ENCODE measurements around the gene CAB39. TPM values are rescaled to one million over a fixed set of nuclear protein-coding genes. Genes with fewer than 3 reads are reported as not detected.

CAB39 gene
- total and polyA plus RNA-seq, 10 donors = 24.4 to 120 (median 80.2) TPM

DNA sequence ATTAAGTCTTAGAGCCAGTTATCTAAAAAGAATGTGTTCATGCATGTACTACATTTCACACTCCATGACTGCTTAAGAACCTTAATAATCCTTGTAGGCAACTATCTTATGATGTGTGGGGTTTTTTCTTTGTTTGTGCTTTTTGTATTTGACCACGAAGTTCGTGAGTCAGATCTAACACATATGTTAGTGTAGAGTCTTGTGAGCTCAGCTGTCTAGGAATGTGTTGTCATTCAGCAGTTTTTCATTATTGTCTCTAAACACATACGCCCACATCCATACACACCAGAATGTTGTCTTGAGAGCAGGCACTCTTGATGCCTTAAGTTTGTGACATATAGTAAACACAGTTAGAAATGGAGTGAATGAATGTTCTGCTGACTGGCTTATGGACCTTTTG is 38.4 kb downstream of the CAB39 start:
- Histone ChIP-seq H3K4me3 (no peak overlapping the region), H3K36me3 (peaks cover 0 to 12% (median 0%) of the 10 kb centered on the region in 6 donors), H3K27ac (no peak overlapping the region), H3K4me1 (peaks cover 0 to 88% (median 8%) of the 10 kb centered on the region in 6 donors), H3K27me3 (replicated peaks in 1 of 7) (no peaks in the 10 kb centered on the region), H3K9me3 (no peaks in the 10 kb centered on the region)
- DNase-seq = no peak
- no peak for TF ChIP-seq POLR2A (IDR thresholded peaks at IDR 0.05)
- TF ChIP-seq POLR2AphosphoS5 (IDR thresholded peaks at IDR 0.05) = no peak
- TF ChIP-seq, protein P1, sequence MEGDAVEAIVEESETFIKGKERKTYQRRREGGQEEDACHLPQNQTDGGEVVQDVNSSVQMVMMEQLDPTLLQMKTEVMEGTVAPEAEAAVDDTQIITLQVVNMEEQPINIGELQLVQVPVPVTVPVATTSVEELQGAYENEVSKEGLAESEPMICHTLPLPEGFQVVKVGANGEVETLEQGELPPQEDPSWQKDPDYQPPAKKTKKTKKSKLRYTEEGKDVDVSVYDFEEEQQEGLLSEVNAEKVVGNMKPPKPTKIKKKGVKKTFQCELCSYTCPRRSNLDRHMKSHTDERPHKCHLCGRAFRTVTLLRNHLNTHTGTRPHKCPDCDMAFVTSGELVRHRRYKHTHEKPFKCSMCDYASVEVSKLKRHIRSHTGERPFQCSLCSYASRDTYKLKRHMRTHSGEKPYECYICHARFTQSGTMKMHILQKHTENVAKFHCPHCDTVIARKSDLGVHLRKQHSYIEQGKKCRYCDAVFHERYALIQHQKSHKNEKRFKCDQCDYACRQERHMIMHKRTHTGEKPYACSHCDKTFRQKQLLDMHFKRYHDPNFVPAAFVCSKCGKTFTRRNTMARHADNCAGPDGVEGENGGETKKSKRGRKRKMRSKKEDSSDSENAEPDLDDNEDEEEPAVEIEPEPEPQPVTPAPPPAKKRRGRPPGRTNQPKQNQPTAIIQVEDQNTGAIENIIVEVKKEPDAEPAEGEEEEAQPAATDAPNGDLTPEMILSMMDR (IDR thresholded peaks at IDR 0.05 in 8 of 11, conservative IDR thresholded peaks at IDR 0.05 in 3 of 11) = no peak
- 67 to 78% (median 76%) methylated on average over 3 of the region's 3 CpGs for WGBS, 5 donors
- intact Hi-C loops (cut with DNase I; ENCODE audit: low total_unique reads) = no loop called here

GRCh38 chr2:230754200-230754599 is 41.6 kb downstream of the CAB39 start:
- no peak for TF ChIP-seq POLR2A (IDR thresholded peaks at IDR 0.05)
- TF ChIP-seq, protein P1 (IDR thresholded peaks at IDR 0.05 in 8 of 11, conservative IDR thresholded peaks at IDR 0.05 in 3 of 11) = no peak
- intact Hi-C loops (cut with DNase I; ENCODE audit: low total_unique reads) = no loop called here
- Histone ChIP-seq H3K9me3 (no peaks in the 10 kb centered on the region), H3K4me1 (peaks cover 14 to 91% (median 38%) of the 10 kb centered on the region in 6 donors), H3K36me3 (peaks cover 0 to 5% (median 0%) of the 10 kb centered on the region in 6 donors), H3K4me3 (no peak overlapping the region), H3K27ac (peak overlapping the region in 3 of 8 donors; percentile 40 to 62 (median 53)), H3K27me3 (replicated peaks in 1 of 7) (no peaks in the 10 kb centered on the region)
- no peak for DNase-seq
- WGBS, 5 donors = 62 to 82% (median 74%) methylated on average over 4 of the region's 4 CpGs

DNA sequence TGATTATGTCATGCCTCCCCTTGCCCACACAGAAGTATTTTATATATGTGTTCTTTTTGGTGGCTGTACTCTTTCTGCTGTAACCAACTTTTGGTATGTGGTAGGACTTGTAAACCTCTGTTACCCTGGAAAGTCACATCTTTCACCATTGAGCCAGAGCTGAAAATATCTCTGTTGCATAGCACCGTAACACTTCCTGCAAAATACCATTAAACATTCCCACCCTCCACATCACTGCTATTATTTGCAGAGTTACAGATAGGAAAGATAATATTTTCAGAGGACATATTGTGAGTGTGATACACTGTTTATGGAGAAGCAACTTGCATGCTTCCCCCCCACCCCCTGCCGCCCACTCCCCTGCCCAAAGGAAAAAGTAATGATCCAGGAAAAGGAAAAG is 44.8 kb downstream of the CAB39 start:
- Histone ChIP-seq H3K4me1 (peaks cover 14 to 76% (median 48%) of the 10 kb centered on the region in 6 donors), H3K27me3 (replicated peaks in 1 of 7) (no peaks in the 10 kb centered on the region), H3K4me3 (no peak overlapping the region), H3K27ac (peak overlapping the region in 2 of 8 donors; percentile 76 to 81), H3K9me3 (no peaks in the 10 kb centered on the region), H3K36me3 (peaks cover 0 to 35% (median 20%) of the 10 kb centered on the region in 6 donors)
- 68 to 93% (median 81%) methylated on average over 2 of the region's 2 CpGs for WGBS, 5 donors
- DNase-seq = no peak
- intact Hi-C loops (cut with DNase I; ENCODE audit: low total_unique reads) = no loop called here
- TF ChIP-seq POLR2AphosphoS5 (IDR thresholded peaks at IDR 0.05) (no peak), POLR2A (IDR thresholded peaks at IDR 0.05) (no peak)
- TF ChIP-seq, protein P1 (IDR thresholded peaks at IDR 0.05 in 8 of 11, conservative IDR thresholded peaks at IDR 0.05 in 3 of 11) = no peak

DNA sequence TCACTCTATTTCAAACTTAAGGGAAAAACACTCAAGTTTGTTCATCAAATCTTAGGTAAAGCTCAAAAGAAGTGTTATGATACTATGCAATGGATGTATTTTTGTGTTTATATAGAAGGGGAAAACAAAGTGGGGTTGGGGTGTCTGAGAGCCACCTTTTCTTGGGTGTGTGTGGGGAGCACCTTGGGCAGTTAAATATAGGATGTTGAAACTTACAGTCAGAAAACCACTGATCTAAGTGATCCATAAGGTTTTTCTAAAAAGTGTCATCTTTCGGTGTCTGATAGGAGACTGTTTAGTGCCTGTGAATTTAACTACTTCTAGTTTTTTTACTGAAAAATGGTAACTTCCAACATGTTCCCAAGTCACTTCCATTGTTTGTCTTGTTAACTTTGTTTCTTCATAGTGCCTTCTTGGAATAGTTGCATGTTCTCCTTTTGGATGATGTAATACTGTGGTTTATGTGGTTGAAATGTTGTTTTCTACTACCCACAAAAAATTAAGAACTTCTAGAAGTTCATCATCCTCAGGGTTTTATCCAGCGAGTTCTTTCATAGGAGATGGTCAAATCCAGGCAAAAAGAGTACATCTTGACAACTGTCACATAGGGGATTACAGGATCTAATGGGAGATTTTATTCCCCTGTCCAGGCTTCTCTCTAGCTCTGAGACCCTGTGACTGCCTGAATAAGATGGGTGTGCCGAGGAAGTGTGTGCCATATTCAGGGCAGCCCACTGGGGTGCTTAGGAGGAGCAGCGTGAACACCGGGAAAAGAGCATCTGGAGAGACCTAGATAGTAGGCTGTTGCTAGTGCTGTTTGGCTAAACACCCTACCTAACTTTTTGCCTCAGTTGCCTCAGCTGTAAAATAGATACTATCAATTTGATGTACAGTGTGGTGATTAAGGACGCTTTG is 46.2 kb downstream of the CAB39 start:
- no peak for DNase-seq
- intact Hi-C loops (cut with DNase I; ENCODE audit: low total_unique reads) = no loop called here
- TF ChIP-seq POLR2A (IDR thresholded peaks at IDR 0.05) (no peak), POLR2AphosphoS5 (IDR thresholded peaks at IDR 0.05) (no peak)
- TF ChIP-seq, protein P1 (IDR thresholded peaks at IDR 0.05 in 8 of 11, conservative IDR thresholded peaks at IDR 0.05 in 3 of 11) = no peak
- H3K9me3 ChIP-seq = no peaks in the 10 kb centered on the region
- H3K27ac ChIP-seq = peak overlapping the region in 6 of 8 donors; percentile 23 to 81 (median 60)
- peaks cover 0 to 47% (median 25%) of the 10 kb centered on the region in 6 donors for H3K36me3 ChIP-seq
- H3K4me3 ChIP-seq = peak overlapping the region in 1 of 8 donors; percentile 17
- WGBS, 5 donors = 58 to 76% (median 74%) methylated on average over 6 of the region's 6 CpGs
- H3K27me3 ChIP-seq (replicated peaks in 1 of 7) = no peaks in the 10 kb centered on the region
- peaks cover 14 to 68% (median 48%) of the 10 kb centered on the region in 6 donors for H3K4me1 ChIP-seq

All from spleen (tissue), 11 donors.